ENCODE measurements around the gene CAMK2G.

The CAMK2G gene

DNA sequence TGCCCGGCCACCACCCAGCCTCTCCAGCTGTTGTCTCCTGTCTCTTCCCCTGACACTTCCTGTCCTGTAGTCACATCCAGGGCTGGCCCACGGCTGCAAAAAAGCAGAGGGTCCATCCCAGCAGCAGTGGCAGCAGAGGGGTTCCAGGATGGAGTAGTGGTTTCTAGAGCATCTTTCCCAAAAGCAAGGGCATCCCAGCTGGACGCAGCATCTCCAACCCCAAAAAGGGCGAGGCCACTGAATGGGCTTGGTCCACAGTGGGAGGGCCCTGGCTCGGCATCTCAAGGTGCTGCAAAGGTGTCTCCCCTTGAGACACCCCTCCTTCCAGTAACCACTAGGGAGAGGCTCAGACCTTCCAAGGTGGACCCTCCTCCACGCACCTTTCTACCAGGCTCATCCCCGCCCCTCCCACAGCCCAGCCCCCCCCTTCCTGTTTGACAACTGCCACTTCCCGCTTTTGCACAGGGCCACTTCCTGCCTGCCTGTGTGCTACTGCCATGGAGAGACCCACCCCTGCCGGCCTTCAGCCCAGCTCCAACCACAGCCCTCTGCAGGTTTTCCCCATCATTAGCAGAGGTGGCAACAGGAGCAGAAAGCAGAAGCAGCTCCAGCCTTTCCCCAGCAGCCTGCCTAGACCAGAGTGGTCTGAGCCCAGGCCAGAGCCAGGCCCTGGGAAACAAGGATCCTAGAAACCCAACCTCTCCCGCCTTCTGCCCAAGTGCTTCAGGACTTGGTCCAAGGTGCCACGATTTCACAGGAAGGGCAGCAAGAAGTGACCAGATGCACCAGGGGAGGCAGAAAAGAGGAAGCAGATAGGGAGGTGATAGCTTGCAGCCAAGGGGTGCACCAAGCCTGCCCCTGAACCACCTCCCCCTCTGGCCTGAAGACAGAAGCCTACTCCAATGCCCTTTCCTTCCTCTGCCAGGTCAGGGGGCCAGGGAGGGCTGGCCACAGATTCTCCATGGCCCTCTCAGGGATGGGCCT is 8.6 kb downstream of the CAMK2G start:
- TF ChIP-seq, protein P1, sequence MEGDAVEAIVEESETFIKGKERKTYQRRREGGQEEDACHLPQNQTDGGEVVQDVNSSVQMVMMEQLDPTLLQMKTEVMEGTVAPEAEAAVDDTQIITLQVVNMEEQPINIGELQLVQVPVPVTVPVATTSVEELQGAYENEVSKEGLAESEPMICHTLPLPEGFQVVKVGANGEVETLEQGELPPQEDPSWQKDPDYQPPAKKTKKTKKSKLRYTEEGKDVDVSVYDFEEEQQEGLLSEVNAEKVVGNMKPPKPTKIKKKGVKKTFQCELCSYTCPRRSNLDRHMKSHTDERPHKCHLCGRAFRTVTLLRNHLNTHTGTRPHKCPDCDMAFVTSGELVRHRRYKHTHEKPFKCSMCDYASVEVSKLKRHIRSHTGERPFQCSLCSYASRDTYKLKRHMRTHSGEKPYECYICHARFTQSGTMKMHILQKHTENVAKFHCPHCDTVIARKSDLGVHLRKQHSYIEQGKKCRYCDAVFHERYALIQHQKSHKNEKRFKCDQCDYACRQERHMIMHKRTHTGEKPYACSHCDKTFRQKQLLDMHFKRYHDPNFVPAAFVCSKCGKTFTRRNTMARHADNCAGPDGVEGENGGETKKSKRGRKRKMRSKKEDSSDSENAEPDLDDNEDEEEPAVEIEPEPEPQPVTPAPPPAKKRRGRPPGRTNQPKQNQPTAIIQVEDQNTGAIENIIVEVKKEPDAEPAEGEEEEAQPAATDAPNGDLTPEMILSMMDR (IDR thresholded peaks at IDR 0.05; ENCODE audit: low read depth, low read length, missing control alignments), result no peak
- no peak for DNase-seq (ENCODE audit: low read depth)
- in situ Hi-C loops (cut with HindIII; ENCODE audit: low sequenced_read_pairs), result no loop called here
- H3K4me3 ChIP-seq (ENCODE audit: low read depth, low read length), result no peak overlapping the region

DNA sequence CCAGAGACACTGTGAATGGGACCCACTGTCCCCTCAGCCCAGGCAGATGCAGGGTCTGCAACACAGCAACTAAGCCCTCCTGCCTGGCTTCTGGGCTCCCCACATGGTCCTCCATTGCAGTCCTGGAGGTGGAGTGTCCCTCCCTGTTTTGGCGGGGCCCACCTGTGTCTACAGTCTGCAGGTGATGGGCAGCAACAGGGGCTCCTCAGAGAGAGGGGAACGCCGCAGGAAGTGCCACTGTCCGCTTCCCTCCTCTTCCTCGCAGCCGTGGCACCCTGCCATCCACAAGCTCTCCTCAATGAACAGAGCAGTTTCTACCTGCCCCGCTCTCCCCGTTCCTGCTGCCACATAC is 9.3 kb downstream of the CAMK2G start:
- TF ChIP-seq, protein P1 (IDR thresholded peaks at IDR 0.05; ENCODE audit: low read depth, low read length, missing control alignments), result no peak
- no peak overlapping the region for H3K4me3 ChIP-seq (ENCODE audit: low read depth, low read length)
- DNase-seq (ENCODE audit: low read depth), result no peak
- in situ Hi-C loops (cut with HindIII; ENCODE audit: low sequenced_read_pairs), result no loop called here

DNA sequence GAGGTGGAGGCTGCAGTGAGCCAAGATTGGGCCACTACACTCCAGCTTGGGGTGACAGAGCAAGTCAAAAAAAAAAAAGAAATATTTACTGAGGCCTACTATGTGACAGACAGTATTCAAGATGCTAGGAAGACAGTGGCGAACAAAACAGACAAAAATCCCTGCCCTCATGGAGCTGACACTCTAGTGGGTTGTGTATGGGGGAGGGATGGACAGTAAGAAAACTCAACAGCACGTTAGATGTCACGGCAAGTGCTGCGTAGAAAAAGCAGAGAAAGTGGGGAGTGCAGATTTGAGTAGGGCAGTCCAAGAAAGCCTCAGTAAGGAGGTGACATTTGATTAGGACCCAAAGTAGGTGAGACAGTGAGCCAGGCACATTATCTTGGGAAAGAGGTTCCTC is 10.1 kb downstream of the CAMK2G start:
- in situ Hi-C loops (cut with HindIII; ENCODE audit: low sequenced_read_pairs), result no loop called here
- H3K4me3 ChIP-seq (ENCODE audit: low read depth, low read length), result no peak overlapping the region
- TF ChIP-seq, protein P1 (IDR thresholded peaks at IDR 0.05; ENCODE audit: low read depth, low read length, missing control alignments), result no peak
- no peak for DNase-seq (ENCODE audit: low read depth)

DNA sequence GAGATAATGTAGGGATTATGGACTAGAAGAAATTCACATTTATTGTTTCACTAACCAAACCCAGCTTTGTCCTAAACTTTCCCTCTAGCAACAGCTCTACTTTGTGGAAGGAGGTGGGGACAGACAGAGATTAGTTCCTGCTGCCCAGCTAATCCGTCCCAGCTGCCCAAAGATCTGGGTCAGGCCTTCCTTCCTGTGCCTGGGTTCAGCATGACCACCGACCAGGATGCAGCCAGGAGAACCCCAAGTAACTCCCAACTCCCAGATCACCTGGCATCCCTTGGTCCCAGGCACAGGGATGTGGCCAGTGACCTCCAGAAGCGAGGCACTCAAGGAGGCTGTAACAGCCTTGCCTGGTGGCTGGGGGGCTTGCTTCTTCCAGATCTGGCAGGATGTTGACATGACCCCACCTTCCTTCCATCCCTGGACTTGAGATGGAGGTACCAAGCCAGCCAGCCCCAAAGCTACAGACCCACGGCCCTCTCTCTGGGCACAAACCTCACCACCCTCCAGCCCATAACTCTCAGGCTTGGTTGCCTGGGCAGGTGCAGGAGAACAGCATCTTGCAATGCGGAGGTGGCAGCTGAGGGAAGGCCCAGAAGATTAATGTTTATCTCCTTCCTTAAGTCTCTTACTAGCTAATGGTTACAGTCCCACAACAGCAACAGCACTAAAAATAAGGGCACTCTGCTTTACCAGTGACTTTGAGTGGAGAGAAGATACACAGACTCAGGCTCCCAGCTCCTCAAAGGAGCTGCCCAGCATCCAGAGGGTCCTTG is 11.1 kb downstream of the CAMK2G start:
- in situ Hi-C loops (cut with HindIII; ENCODE audit: low sequenced_read_pairs), result no loop called here
- H3K4me3 ChIP-seq (ENCODE audit: low read depth, low read length), result no peak overlapping the region
- no peak for DNase-seq (ENCODE audit: low read depth)
- TF ChIP-seq, protein P1 (IDR thresholded peaks at IDR 0.05; ENCODE audit: low read depth, low read length, missing control alignments), result no peak

DNA sequence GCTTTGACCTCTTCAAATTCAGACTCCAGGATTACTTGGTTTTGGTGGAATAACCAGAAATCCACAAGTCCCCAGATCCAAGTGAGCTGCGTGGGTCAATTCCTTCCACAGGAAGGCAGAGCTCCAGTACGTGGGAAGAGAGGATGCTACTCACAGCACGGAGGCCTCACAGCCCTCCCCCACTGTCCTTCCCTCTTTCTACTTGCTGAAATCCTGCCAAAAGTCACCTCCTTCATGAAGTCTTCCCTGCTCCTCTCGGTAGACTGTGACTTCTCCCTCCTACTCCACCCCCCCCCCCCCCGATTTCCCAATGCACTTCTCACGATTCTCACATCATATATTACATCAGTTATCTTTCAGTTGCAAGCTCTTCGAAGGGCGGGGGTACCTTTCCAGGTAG is 12.3 kb downstream of the CAMK2G start:
- no peak for DNase-seq (ENCODE audit: low read depth)
- no peak overlapping the region for H3K4me3 ChIP-seq (ENCODE audit: low read depth, low read length)
- in situ Hi-C loops (cut with HindIII; ENCODE audit: low sequenced_read_pairs), result no loop called here
- TF ChIP-seq, protein P1 (IDR thresholded peaks at IDR 0.05; ENCODE audit: low read depth, low read length, missing control alignments), result no peak

DNA sequence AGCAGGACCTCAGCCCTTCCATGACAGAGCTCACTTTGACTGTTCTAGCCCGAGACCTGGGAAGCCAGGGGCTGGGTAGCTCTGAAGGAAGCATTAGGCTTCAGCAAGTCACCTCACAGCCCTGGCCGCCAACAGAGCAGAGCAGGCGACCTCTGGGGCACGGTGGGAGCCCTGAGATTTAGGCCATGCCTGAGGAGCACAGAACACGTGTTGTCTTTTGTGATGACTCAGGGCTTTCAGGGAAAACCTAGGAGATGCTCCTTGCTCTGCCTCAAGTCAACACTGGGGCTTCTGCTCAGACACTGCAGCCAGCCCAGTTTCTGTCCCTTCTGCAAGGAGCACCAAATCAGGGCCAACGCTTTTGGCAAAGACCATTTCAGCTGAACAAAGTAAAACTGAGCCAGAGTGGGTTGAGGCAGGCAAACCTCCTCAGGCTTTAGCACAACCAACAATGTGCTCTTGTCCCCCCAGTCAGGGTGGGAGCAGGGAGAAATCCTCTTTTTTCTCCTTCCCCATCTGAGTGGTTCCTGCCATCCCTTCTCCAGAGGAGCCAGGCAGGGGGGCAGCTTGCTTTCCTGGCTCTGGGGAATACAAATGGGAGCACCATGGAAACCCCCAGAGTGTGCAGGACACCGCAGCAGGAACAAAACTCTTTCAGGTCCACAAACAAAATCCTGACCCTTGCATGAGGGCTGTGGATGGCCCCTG is 14.4 kb downstream of the CAMK2G start:
- DNase-seq (ENCODE audit: low read depth), result no peak
- in situ Hi-C loops (cut with HindIII; ENCODE audit: low sequenced_read_pairs), result no loop called here
- TF ChIP-seq, protein P1 (IDR thresholded peaks at IDR 0.05; ENCODE audit: low read depth, low read length, missing control alignments), result no peak
- no peak overlapping the region for H3K4me3 ChIP-seq (ENCODE audit: low read depth, low read length)
